Activated T-cell treated with anti-CD3 and anti-CD28 coated beads for 24 hours (primary cell): ENCODE data around the gene UGT3A1.

ENCODE experiments used
- DNase-seq: peaks from one replicate; pipeline ENCODE4 v3.0.0-alpha.2; 2020; ENCODE audit warnings: low read depth

The UGT3A1 gene

GRCh38 chr5:35904443-35905132 is 86.6 kb downstream of the UGT3A1 start:
- no peak for DNase-seq

- DNase-seq, result no peak
Measured at GRCh38 chr5:35903631-35904203, 87.5 kb downstream of the UGT3A1 start.

GRCh38 chr5:35902046-35902672 is 89.0 kb downstream of the UGT3A1 start:
- DNase-seq, result no peak
